Amygdala (tissue), 56 donors: ENCODE data around the gene FNIP2.
"Not testable (repeated sequence)": the region's sequence is repeated elsewhere in the genome, so short reads cannot be mapped to it uniquely, and the experiment has no call there.

Source experiments
- DNase-seq, 56 donors: peaks; one replicate each; lab custom pipeline; 2025; lab: John Stamatoyannopoulos, UW

Gene FNIP2

GRCh38 chr4:158787709-158788475 is 19.1 kb downstream of the FNIP2 start:
- no peak for DNase-seq

GRCh38 chr4:158788516-158788915 is 19.7 kb downstream of the FNIP2 start:
- DNase-seq, result no peak

GRCh38 chr4:158789853-158790252 is 21.0 kb downstream of the FNIP2 start:
- DNase-seq, result no peak

GRCh38 chr4:158793021-158793420 is 24.2 kb downstream of the FNIP2 start:
- no peak for DNase-seq

- not testable (repeated sequence) for DNase-seq
These were observed 24.6 kb downstream of the FNIP2 start for GRCh38 chr4:158793430-158793829.

GRCh38 chr4:158796370-158797140 is 27.7 kb downstream of the FNIP2 start:
- no peak for DNase-seq

GRCh38 chr4:158798062-158798461 is 29.2 kb downstream of the FNIP2 start:
- no peak for DNase-seq

- DNase-seq, result no peak
These were observed 30.4 kb downstream of the FNIP2 start for GRCh38 chr4:158799013-158799770.

GRCh38 chr4:158799856-158800255 is 31.0 kb downstream of the FNIP2 start:
- DNase-seq, result no peak

- no peak for DNase-seq
These were observed 32.2 kb downstream of the FNIP2 start for GRCh38 chr4:158801066-158801465.

GRCh38 chr4:158801677-158802076 is 32.9 kb downstream of the FNIP2 start:
- no peak for DNase-seq

- no peak for DNase-seq
These were observed 34.1 kb downstream of the FNIP2 start for GRCh38 chr4:158802914-158803313.

- DNase-seq, result peak in 9 of 56 donors; percentile 6 to 47 (median 20)
These were observed 37.0 kb downstream of the FNIP2 start for GRCh38 chr4:158805635-158806471.

- no peak for DNase-seq
These were observed 38.9 kb downstream of the FNIP2 start for GRCh38 chr4:158807691-158808090.

GRCh38 chr4:158808399-158808798 is 39.6 kb downstream of the FNIP2 start:
- no peak for DNase-seq

- DNase-seq, result not testable (repeated sequence)
These were observed 40.4 kb downstream of the FNIP2 start for GRCh38 chr4:158809208-158809607.

- DNase-seq, result no peak
These were observed 41.0 kb downstream of the FNIP2 start for GRCh38 chr4:158809611-158810486.

GRCh38 chr4:158810487-158811215 is 41.8 kb downstream of the FNIP2 start:
- DNase-seq, result peak in 1 of 56 donors; percentile 14

GRCh38 chr4:158811216-158811540 is 42.4 kb downstream of the FNIP2 start:
- no peak for DNase-seq
